ENCODE results near the gene ARFIP2.
"Not testable (repeated sequence)": the region's sequence is repeated elsewhere in the genome, so short reads cannot be mapped to it uniquely, and the experiment has no call there.

The ARFIP2 gene

GRCh38 chr11:6481012-6481923 is at the start of gene ARFIP2, which contains the start of gene TIMM10B:
Gene ARFIP2 (minus strand): TSS chr11:6481331. CDS start chr11:6480421, 910 bp downstream.
Gene TIMM10B (plus strand): TSS chr11:6481501. CDS start chr11:6481517, 16 bp downstream.
- peak; percentile 97 for DNase-seq

GRCh38 chr11:6530848-6531247 is 49.7 kb upstream of the ARFIP2 start:
- no peak for DNase-seq

- no peak for DNase-seq
Observed at GRCh38 chr11:6529266-6529665, 48.1 kb upstream of the ARFIP2 start.

GRCh38 chr11:6526411-6527135 is 45.4 kb upstream of the ARFIP2 start:
- no peak for DNase-seq

GRCh38 chr11:6523253-6523652 is 42.1 kb upstream of the ARFIP2 start:
- DNase-seq = no peak

GRCh38 chr11:6521946-6522345 is 40.8 kb upstream of the ARFIP2 start:
- DNase-seq = not testable (repeated sequence)

GRCh38 chr11:6520265-6520664 is 39.1 kb upstream of the ARFIP2 start:
- DNase-seq = no peak

- DNase-seq = no peak
Observed at GRCh38 chr11:6516865-6517264, 35.7 kb upstream of the ARFIP2 start.

GRCh38 chr11:6505577-6506240 is 24.6 kb upstream of the ARFIP2 start:
- DNase-seq = peak; percentile 57

GRCh38 chr11:6504166-6504565 is 23.0 kb upstream of the ARFIP2 start:
- DNase-seq = no peak

GRCh38 chr11:6502382-6502781 is 21.3 kb upstream of the ARFIP2 start:
- DNase-seq = no peak

GRCh38 chr11:6498544-6498943 is 17.4 kb upstream of the ARFIP2 start:
- DNase-seq = no peak

- DNase-seq = no peak
Observed at GRCh38 chr11:6498121-6498520, 17.0 kb upstream of the ARFIP2 start.

- DNase-seq = no peak
Observed at GRCh38 chr11:6497069-6497839, 16.1 kb upstream of the ARFIP2 start, which contains the start of gene DNHD1. Gene DNHD1 (plus strand): TSS chr11:6497280. CDS start chr11:6498216, 936 bp downstream.

GRCh38 chr11:6489306-6489705 is 8.2 kb upstream of the ARFIP2 start:
- DNase-seq = peak; percentile 67

- peak; percentile 11 for DNase-seq
Observed at GRCh38 chr11:6488821-6489220, 7.7 kb upstream of the ARFIP2 start.

- no peak for DNase-seq
Observed at GRCh38 chr11:6488342-6488741, 7.2 kb upstream of the ARFIP2 start.

- no peak for DNase-seq
Observed at GRCh38 chr11:6486938-6487337, 5.8 kb upstream of the ARFIP2 start.

- DNase-seq = no peak
Observed at GRCh38 chr11:6486256-6486655, 5.1 kb upstream of the ARFIP2 start.

GRCh38 chr11:6485661-6486060 is 4.5 kb upstream of the ARFIP2 start:
- no peak for DNase-seq

- no peak for DNase-seq
Observed at GRCh38 chr11:6483015-6483414, 1.9 kb upstream of the ARFIP2 start.

- DNase-seq = no peak
Observed at GRCh38 chr11:6482441-6482840, 1.3 kb upstream of the ARFIP2 start.

GRCh38 chr11:6481924-6482275 is 769 bp upstream of the ARFIP2 start:
- peak; percentile 12 for DNase-seq

All from NCI-H146 (cell line).